ENCODE measurements around the gene PAX8. TPM values are rescaled to one million over a fixed set of nuclear protein-coding genes. Genes with fewer than 3 reads are reported as not detected.

PAX8 gene
- total and polyA plus RNA-seq, 2 experiments from 2014 or later, result 5.8 to 13.1 TPM

GRCh38 chr2:113182471-113183260 is 96.1 kb downstream of the PAX8 start:
- no peaks in the 10 kb centered on the region for H3K36me3 ChIP-seq (ENCODE audit: low read depth)
- H3F3A ChIP-seq (ENCODE audit: insufficient read depth), result no peaks in the 10 kb centered on the region
- no peak for DNase-seq
- no peak overlapping the region for H3K4me3 ChIP-seq
- H3K79me2 ChIP-seq (ENCODE audit: insufficient read depth), result no peaks in the 10 kb centered on the region
- 78 to 79% methylated on average over 15 of the region's 15 CpGs for WGBS, 2 experiments (ENCODE audit: low coverage in 1 of 2, low lambda C conversion rate in 2 of 2, missing lambda C conversion rate in 2 of 2)
- no peak overlapping the region for H3K27ac ChIP-seq
- H3K4me2 ChIP-seq (ENCODE audit: unreplicated experiment), result no peak overlapping the region
- no peak for TF ChIP-seq EZH2phosphoT487 (IDR thresholded peaks at IDR 0.05; ENCODE audit: insufficient read depth, low read depth)
- TF ChIP-seq EZH2 (IDR thresholded peaks at IDR 0.05; ENCODE audit: insufficient read depth, poor library complexity, severe bottlenecking), result no peak
- no peak overlapping the region for H3K9ac ChIP-seq
- in situ Hi-C loops (cut with MboI), result no loop called here
- H3K4me1 ChIP-seq (ENCODE audit: insufficient read depth), result no peaks in the 10 kb centered on the region
- H4K20me1 ChIP-seq (ENCODE audit: insufficient read depth), result no peaks in the 10 kb centered on the region
- no peaks in the 10 kb centered on the region for H3K9me2 ChIP-seq (ENCODE audit: insufficient read depth)
- H2AFZ ChIP-seq, result no peak overlapping the region
- no peaks in the 10 kb centered on the region for H3K27me3 ChIP-seq (replicated peaks; ENCODE audit: insufficient read depth)
- no peaks in the 10 kb centered on the region for H3K9me3 ChIP-seq (ENCODE audit: low read depth)

- Histone ChIP-seq H3F3A (ENCODE audit: insufficient read depth) (no peaks in the 10 kb centered on the region), H3K9me3 (ENCODE audit: low read depth) (no peaks in the 10 kb centered on the region), H3K9ac (no peak overlapping the region), H3K27me3 (replicated peaks; ENCODE audit: insufficient read depth) (no peaks in the 10 kb centered on the region), H3K4me2 (ENCODE audit: unreplicated experiment) (no peak overlapping the region), H2AFZ (no peak overlapping the region), H3K36me3 (ENCODE audit: low read depth) (no peaks in the 10 kb centered on the region), H4K20me1 (ENCODE audit: insufficient read depth) (no peaks in the 10 kb centered on the region), H3K79me2 (ENCODE audit: insufficient read depth) (no peaks in the 10 kb centered on the region), H3K27ac (no peak overlapping the region), H3K9me2 (ENCODE audit: insufficient read depth) (no peaks in the 10 kb centered on the region), H3K4me1 (ENCODE audit: insufficient read depth) (no peaks in the 10 kb centered on the region), H3K4me3 (no peak overlapping the region)
- in situ Hi-C loops (cut with MboI), result no loop called here
- TF ChIP-seq EZH2phosphoT487 (IDR thresholded peaks at IDR 0.05; ENCODE audit: insufficient read depth, low read depth), result no peak
- TF ChIP-seq EZH2 (IDR thresholded peaks at IDR 0.05; ENCODE audit: insufficient read depth, poor library complexity, severe bottlenecking), result no peak
- WGBS, 2 experiments (ENCODE audit: low coverage in 1 of 2, low lambda C conversion rate in 2 of 2, missing lambda C conversion rate in 2 of 2), result 74 to 76% methylated on average over 8 of the region's 8 CpGs
- no peak for DNase-seq
Measured at GRCh38 chr2:113181258-113182051, 97.3 kb downstream of the PAX8 start.

GRCh38 chr2:113180131-113180946 is 98.4 kb downstream of the PAX8 start:
- 79 to 84% methylated on average over 16 to 17 of the region's 17 CpGs for WGBS, 2 experiments (ENCODE audit: low coverage in 1 of 2, low lambda C conversion rate in 2 of 2, missing lambda C conversion rate in 2 of 2)
- no peaks in the 10 kb centered on the region for H3K4me1 ChIP-seq (ENCODE audit: insufficient read depth)
- no peak overlapping the region for H3K9ac ChIP-seq
- no peaks in the 10 kb centered on the region for H3K36me3 ChIP-seq (ENCODE audit: low read depth)
- H3K9me3 ChIP-seq (ENCODE audit: low read depth), result no peaks in the 10 kb centered on the region
- DNase-seq, result no peak
- H2AFZ ChIP-seq, result no peak overlapping the region
- in situ Hi-C loops (cut with MboI), result no loop called here
- H3K27ac ChIP-seq, result no peak overlapping the region
- H3K79me2 ChIP-seq (ENCODE audit: insufficient read depth), result no peaks in the 10 kb centered on the region
- H3K27me3 ChIP-seq (replicated peaks; ENCODE audit: insufficient read depth), result no peaks in the 10 kb centered on the region
- H3F3A ChIP-seq (ENCODE audit: insufficient read depth), result no peaks in the 10 kb centered on the region
- H3K4me2 ChIP-seq (ENCODE audit: unreplicated experiment), result no peak overlapping the region
- TF ChIP-seq EZH2 (IDR thresholded peaks at IDR 0.05; ENCODE audit: insufficient read depth, poor library complexity, severe bottlenecking), result no peak
- no peak for TF ChIP-seq EZH2phosphoT487 (IDR thresholded peaks at IDR 0.05; ENCODE audit: insufficient read depth, low read depth)
- H3K9me2 ChIP-seq (ENCODE audit: insufficient read depth), result no peaks in the 10 kb centered on the region
- no peaks in the 10 kb centered on the region for H4K20me1 ChIP-seq (ENCODE audit: insufficient read depth)
- H3K4me3 ChIP-seq, result no peak overlapping the region

- in situ Hi-C loops (cut with MboI), result no loop called here
- no peaks in the 10 kb centered on the region for H3F3A ChIP-seq (ENCODE audit: insufficient read depth)
- no peak overlapping the region for H2AFZ ChIP-seq
- no peak for DNase-seq
- TF ChIP-seq EZH2 (IDR thresholded peaks at IDR 0.05; ENCODE audit: insufficient read depth, poor library complexity, severe bottlenecking) (no peak), EZH2phosphoT487 (IDR thresholded peaks at IDR 0.05; ENCODE audit: insufficient read depth, low read depth) (no peak)
- no peak overlapping the region for H3K27ac ChIP-seq
- no peak overlapping the region for H3K4me2 ChIP-seq (ENCODE audit: unreplicated experiment)
- no peaks in the 10 kb centered on the region for H3K27me3 ChIP-seq (replicated peaks; ENCODE audit: insufficient read depth)
- no peak overlapping the region for H3K9ac ChIP-seq
- 96 to 98% methylated on average over 8 of the region's 8 CpGs for WGBS, 2 experiments (ENCODE audit: low coverage in 1 of 2, low lambda C conversion rate in 2 of 2, missing lambda C conversion rate in 2 of 2)
- no peaks in the 10 kb centered on the region for H3K9me3 ChIP-seq (ENCODE audit: low read depth)
- H4K20me1 ChIP-seq (ENCODE audit: insufficient read depth), result no peaks in the 10 kb centered on the region
- no peaks in the 10 kb centered on the region for H3K9me2 ChIP-seq (ENCODE audit: insufficient read depth)
- H3K79me2 ChIP-seq (ENCODE audit: insufficient read depth), result no peaks in the 10 kb centered on the region
- H3K4me1 ChIP-seq (ENCODE audit: insufficient read depth), result no peaks in the 10 kb centered on the region
- H3K36me3 ChIP-seq (ENCODE audit: low read depth), result no peaks in the 10 kb centered on the region
- H3K4me3 ChIP-seq, result no peak overlapping the region
Measured at GRCh38 chr2:113179446-113180045, 99.2 kb downstream of the PAX8 start.

Measured in GM23248 (cell line).